H1 (cell line): Measurements from ENCODE around the gene CD248. TPM values are rescaled to one million over a fixed set of nuclear protein-coding genes. Genes with fewer than 3 reads are reported as not detected.

Experiments used
- E2F6 ChIP-seq: IDR thresholded peaks from 2 replicates; pipeline ENCODE4 v1.6.1; 2012; ENCODE audit warnings: inconsistent platforms
- EGR1 ChIP-seq: IDR thresholded peaks from 2 replicates; pipeline ENCODE4 v1.6.1; 2011; ENCODE audit warnings: low read depth, low read length, borderline replicate concordance
- HDAC6 ChIP-seq: IDR thresholded peaks from one replicate; pipeline ENCODE4 v1.7.1; 2012; ENCODE audit warnings: low read depth, mild to moderate bottlenecking, inconsistent platforms, low read length, moderate library complexity
- JUND ChIP-seq: IDR thresholded peaks from 2 replicates; pipeline ENCODE4 v1.6.1; 2011; ENCODE audit warnings: mild to moderate bottlenecking, improper control_type of control experiment, low read length
- MAFK ChIP-seq: IDR thresholded peaks from 2 replicates; pipeline ENCODE4 v1.6.1; 2012; ENCODE audit warnings: low read depth, mild to moderate bottlenecking, improper control_type of control experiment, low read length
- NRF1 ChIP-seq: IDR thresholded peaks from 2 replicates; pipeline ENCODE4 v1.6.1; 2011; ENCODE audit warnings: mild to moderate bottlenecking, low read depth, low read length, improper control_type of control experiment
- PHF8 ChIP-seq: fragments of 200-600 bp; sonication (generic); conservative IDR thresholded peaks from 2 replicates; pipeline ENCODE4 v1.7.1; 2012; ENCODE audit warnings: low read depth, mild to moderate bottlenecking, inconsistent platforms, low read length, moderate library complexity
- POLR2A ChIP-seq, 2 experiments: IDR thresholded peaks; 1 replicate in 1 of 2; 2 replicates in 1 of 2; pipeline ENCODE4 v1.6.1; 2011; ENCODE audit warnings: low read depth in 2 of 2, low read length in 2 of 2, mild to moderate bottlenecking in 2 of 2; ENCODE audit errors: control extremely low read depth in 1 of 2
- RFX5 ChIP-seq: IDR thresholded peaks from 2 replicates; pipeline ENCODE4 v1.6.1; 2011; ENCODE audit warnings: low read depth, low read length, improper control_type of control experiment, borderline replicate concordance
- SRF ChIP-seq: IDR thresholded peaks from 2 replicates; pipeline ENCODE4 v1.6.1; 2011; ENCODE audit warnings: mild to moderate bottlenecking, low read depth, low read length, moderate library complexity
- YY1 ChIP-seq: IDR thresholded peaks from 2 replicates; pipeline ENCODE4 v1.6.1; 2011; ENCODE audit warnings: low read depth, mild to moderate bottlenecking, low read length
- polyA plus RNA-seq, 7 experiments: library from polyadenylated mRNA; depleted of rRNA in 3 of 7; stranded (reverse) in 5 of 7; unstranded in 2 of 7; fragments of >200 nt in 5 of 7; fragments of 200-250 nt in 2 of 7; gene quantifications; 1 replicate in 5 of 7; 2 replicates in 1 of 7; 4 replicates in 1 of 7; pipeline versions ENCODE4 v1.2.1 to v1.2.3, GENCODE V29; 2011 to 2013; ENCODE audit warnings: missing spikeins in 2 of 7, mixed read lengths in 2 of 7
- total RNA-seq: library from RNA; stranded (reverse); fragmentation: NEBNext Ultra II Directional; extraction: Animal tissue kit (Norgen Biotek cat#: 25700); gene quantifications from 2 replicates; pipeline ENCODE4 v1.2.1, GENCODE V29; 2021

Gene CD248
- total and polyA plus RNA-seq, 2 of the 8 experiments (the other 6 are each of a cell fraction or from before 2014, with no cell fraction given): 2.7 to 3.9 TPM

DNA sequence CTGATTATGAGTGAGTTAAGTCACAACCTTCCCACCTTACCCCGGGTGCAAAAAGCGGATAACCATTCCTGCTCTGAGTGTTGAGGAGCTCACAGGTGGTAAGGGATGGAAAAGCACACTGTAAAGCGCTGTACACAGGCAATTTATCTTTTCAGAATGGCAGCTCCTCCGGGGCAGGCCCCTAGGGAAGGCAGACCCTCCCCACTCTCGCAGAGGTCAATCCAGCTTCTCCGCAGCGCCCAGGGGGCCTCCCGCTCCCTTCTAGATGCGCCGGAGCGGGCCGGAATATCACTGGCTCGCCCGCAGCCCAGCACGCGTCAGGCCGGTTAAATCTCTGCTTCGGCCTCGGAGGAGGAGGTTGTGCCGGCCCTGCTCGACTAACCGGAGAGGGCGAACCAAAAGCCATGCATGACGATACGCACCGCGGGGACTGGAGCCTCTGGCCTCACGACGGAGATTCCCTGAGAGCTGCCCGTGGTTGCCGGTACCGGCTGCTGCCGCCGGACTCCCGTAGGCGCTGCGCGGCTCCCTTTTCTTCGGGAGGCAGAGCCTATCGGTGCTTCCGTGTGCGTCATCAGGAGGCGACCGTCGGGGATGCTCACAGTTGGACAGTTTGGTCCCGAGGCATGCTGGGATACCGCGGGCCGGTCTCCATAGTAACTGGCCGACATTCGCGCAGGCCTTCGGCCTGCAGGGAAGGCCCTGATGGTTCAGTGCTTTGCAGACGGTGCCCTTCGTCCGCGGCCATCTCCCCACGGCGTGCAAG, 27.9 kb upstream of the CD248 start, which contains the start of gene BRMS1 (continued):
- 0 out of 2 replicates have a peak, but pooled peaks have one; percentile 24 for TF ChIP-seq E2F6
- no peak for TF ChIP-seq NRF1
- peak; percentile 97 for TF ChIP-seq PHF8
- no peak for TF ChIP-seq MAFK
- no peak for TF ChIP-seq JUND
- no peak for TF ChIP-seq RFX5
- TF ChIP-seq POLR2A (IDR thresholded peaks at IDR 0.05; ENCODE audit: control extremely low read depth in 1 of 2, low read depth in 2 of 2, low read length in 2 of 2): peak in 1 of 2 experiments; percentile 96; a peak in 2 of 3 replicates
- TF ChIP-seq YY1: peak; percentile 76; the same call in 1 of the 2 replicates
- TF ChIP-seq SRF: peak; percentile 80
- no peak for TF ChIP-seq EGR1
- TF ChIP-seq HDAC6: no peak
- TF ChIP-seq, all 59 proteins: peak for 25
